ENCODE measurements around the gene SLC25A23. TPM values are rescaled to one million over a fixed set of nuclear protein-coding genes. Genes with fewer than 3 reads are reported as not detected.

SLC25A23 gene
- total and polyA plus RNA-seq, 9 of the 15 experiments (the other 6 are each of a cell fraction or from before 2014, with no cell fraction given) = 6.1 to 72.0 (median 26.6) TPM

DNA sequence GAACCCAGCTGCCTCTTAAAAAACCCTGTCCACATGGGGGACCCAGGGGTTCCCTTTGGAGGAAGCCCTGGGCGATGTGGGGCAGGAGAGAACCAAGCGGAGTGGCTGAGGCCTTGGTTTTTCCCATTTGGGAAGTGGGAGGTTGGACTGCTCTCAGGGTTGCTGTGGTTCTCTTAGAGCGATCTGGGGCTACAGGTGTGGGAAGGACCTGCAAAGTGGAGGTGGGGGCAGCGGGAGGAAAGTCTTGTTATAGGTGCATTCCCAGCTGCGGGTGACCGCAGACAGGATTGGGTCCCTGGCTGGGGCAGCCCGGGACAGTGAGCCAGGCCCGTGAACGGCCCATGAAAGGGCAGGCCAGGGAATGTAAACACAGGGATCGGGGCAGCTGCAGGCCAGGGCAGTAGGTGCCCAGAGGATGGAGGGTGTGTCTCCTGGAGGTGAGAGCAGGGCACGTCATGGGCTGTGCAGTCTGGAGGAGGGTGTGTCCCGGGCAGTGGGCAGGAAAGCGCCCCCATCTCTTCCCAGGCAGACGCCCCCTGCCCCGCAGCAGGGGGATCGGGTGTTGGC is 814 bp downstream of the SLC25A23 start:
- peak; percentile 10 for ATAC-seq
- Histone ChIP-seq H3K4me2 (ENCODE audit: insufficient read depth, low read length) (peak overlapping the region; percentile 95), H4K20me1 (replicated peaks; ENCODE audit: control insufficient read depth, insufficient read depth, low read length) (no peaks in the 10 kb centered on the region), H3K9me1 (ENCODE audit: control insufficient read depth, insufficient read depth, low read length) (no peaks in the 10 kb centered on the region), H3K36me3 (ENCODE audit: control insufficient read depth, insufficient read depth, low read length) (peaks cover 37% of the 10 kb centered on the region; the same call in 2 of the 3 replicates), H3K27ac (ENCODE audit: extremely low read depth, low read depth, low read length) (peak overlapping the region; percentile 81), H2AFZ (ENCODE audit: low read depth, low read length) (peak overlapping the region; percentile 56; the same call in 1 of the 2 replicates), H3K4me1 (replicated peaks in 1 of 2; ENCODE audit: control insufficient read depth in 2 of 2, insufficient read depth in 2 of 2, low read length in 2 of 2) (peaks cover 18 to 28% of the 10 kb centered on the region in 2 experiments; a peak in 4 of 5 replicates), H3K79me2 (ENCODE audit: control insufficient read depth, insufficient read depth, low read length) (peaks cover 17% of the 10 kb centered on the region), H3K4me3 (peak overlapping the region; percentile 77), H3K9ac (ENCODE audit: insufficient read depth in 1 of 2, low read depth in 2 of 2, low read length in 2 of 2) (peak overlapping the region; percentile 71 to 89), H3K9me3 (replicated peaks; ENCODE audit: control insufficient read depth, insufficient read depth, low read depth, low read length) (peaks cover 19% of the 10 kb centered on the region), H3K27me3 (ENCODE audit: control insufficient read depth in 2 of 2, insufficient read depth in 2 of 2, low read length in 2 of 2) (no peaks in the 10 kb centered on the region)
- no TSS peak for BruUV-seq (replicated peaks)
- peak in 2 of 4 experiments; percentile 25 to 44 for DNase-seq (ENCODE audit: extremely low read depth in 1 of 4, low spot score in 3 of 4)
- POLR2A ChIA-PET = interaction anchor here (0.6 to 1.2 kb wide), 3 partner anchors 11 to 21 kb away, joined by 3 to 4 read pairs (median 3); no protein-coding TSS in a partner anchor
- WGBS (ENCODE audit: insufficient coverage, low coverage, missing lambda C conversion rate) = 31% methylated on average over 11 of the region's 16 CpGs
- no peak for FAIRE-seq
- CTCF ChIA-PET (ENCODE audit: low intra/inter-chr PET ratio) = no interaction called here
- intact Hi-C loops (cut with micrococcal nuclease) (no loop called here), in situ Hi-C loops (cut with MboI) (no loop called here)
- TF ChIP-seq ZFX (CRISPR knock-in tag; IDR thresholded peaks at IDR 0.05) = peak; percentile 74
- TF ChIP-seq, protein P1, sequence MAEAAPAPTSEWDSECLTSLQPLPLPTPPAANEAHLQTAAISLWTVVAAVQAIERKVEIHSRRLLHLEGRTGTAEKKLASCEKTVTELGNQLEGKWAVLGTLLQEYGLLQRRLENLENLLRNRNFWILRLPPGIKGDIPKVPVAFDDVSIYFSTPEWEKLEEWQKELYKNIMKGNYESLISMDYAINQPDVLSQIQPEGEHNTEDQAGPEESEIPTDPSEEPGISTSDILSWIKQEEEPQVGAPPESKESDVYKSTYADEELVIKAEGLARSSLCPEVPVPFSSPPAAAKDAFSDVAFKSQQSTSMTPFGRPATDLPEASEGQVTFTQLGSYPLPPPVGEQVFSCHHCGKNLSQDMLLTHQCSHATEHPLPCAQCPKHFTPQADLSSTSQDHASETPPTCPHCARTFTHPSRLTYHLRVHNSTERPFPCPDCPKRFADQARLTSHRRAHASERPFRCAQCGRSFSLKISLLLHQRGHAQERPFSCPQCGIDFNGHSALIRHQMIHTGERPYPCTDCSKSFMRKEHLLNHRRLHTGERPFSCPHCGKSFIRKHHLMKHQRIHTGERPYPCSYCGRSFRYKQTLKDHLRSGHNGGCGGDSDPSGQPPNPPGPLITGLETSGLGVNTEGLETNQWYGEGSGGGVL (CRISPR knock-in tag; IDR thresholded peaks at IDR 0.05) = no peak
- peak in 1 of 2 experiments; percentile 50; a peak in 1 of 4 replicates for TF ChIP-seq FOXK2 (conservative IDR thresholded peaks at IDR 0.05 in 1 of 2, IDR thresholded peaks at IDR 0.05 in 1 of 2; ENCODE audit: low read depth in 2 of 2)
- TF ChIP-seq TFAP4 (CRISPR knock-in tag; IDR thresholded peaks at IDR 0.05; ENCODE audit: borderline replicate concordance) = peak; percentile 42; the same call in 1 of the 2 replicates
- TF ChIP-seq BCOR (IDR thresholded peaks at IDR 0.05) = peak; percentile 44; the same call in 1 of the 2 replicates
- TF ChIP-seq ZNF282 (CRISPR knock-in tag; IDR thresholded peaks at IDR 0.05) = 0 out of 2 replicates have a peak, but pooled peaks have one; percentile 48
- TF ChIP-seq ZBTB7A (IDR thresholded peaks at IDR 0.05; ENCODE audit: borderline replicate concordance, control insufficient read depth, low read depth, low read length) = 0 out of 2 replicates have a peak, but pooled peaks have one; percentile 23
- no peak for TF ChIP-seq NR2F6 (CRISPR knock-in tag; IDR thresholded peaks at IDR 0.05)
- TF ChIP-seq, protein P2, sequence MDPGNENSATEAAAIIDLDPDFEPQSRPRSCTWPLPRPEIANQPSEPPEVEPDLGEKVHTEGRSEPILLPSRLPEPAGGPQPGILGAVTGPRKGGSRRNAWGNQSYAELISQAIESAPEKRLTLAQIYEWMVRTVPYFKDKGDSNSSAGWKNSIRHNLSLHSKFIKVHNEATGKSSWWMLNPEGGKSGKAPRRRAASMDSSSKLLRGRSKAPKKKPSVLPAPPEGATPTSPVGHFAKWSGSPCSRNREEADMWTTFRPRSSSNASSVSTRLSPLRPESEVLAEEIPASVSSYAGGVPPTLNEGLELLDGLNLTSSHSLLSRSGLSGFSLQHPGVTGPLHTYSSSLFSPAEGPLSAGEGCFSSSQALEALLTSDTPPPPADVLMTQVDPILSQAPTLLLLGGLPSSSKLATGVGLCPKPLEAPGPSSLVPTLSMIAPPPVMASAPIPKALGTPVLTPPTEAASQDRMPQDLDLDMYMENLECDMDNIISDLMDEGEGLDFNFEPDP (CRISPR knock-in tag; IDR thresholded peaks at IDR 0.05) = no peak
- no peak for TF ChIP-seq EP300 (IDR thresholded peaks at IDR 0.05; ENCODE audit: low read length)
- TF ChIP-seq ZNF41 (CRISPR knock-in tag; conservative IDR thresholded peaks at IDR 0.05) = no peak
- no peak for TF ChIP-seq HNRNPLL (IDR thresholded peaks at IDR 0.05; ENCODE audit: low read depth, low read length, poor library complexity, severe bottlenecking)
- TF ChIP-seq ZNF121 (CRISPR knock-in tag; conservative IDR thresholded peaks at IDR 0.05) = peak; percentile 79
- TF ChIP-seq ARHGAP35 (IDR thresholded peaks at IDR 0.05; ENCODE audit: partially characterized antibody) = no peak
- TF ChIP-seq, protein P3, sequence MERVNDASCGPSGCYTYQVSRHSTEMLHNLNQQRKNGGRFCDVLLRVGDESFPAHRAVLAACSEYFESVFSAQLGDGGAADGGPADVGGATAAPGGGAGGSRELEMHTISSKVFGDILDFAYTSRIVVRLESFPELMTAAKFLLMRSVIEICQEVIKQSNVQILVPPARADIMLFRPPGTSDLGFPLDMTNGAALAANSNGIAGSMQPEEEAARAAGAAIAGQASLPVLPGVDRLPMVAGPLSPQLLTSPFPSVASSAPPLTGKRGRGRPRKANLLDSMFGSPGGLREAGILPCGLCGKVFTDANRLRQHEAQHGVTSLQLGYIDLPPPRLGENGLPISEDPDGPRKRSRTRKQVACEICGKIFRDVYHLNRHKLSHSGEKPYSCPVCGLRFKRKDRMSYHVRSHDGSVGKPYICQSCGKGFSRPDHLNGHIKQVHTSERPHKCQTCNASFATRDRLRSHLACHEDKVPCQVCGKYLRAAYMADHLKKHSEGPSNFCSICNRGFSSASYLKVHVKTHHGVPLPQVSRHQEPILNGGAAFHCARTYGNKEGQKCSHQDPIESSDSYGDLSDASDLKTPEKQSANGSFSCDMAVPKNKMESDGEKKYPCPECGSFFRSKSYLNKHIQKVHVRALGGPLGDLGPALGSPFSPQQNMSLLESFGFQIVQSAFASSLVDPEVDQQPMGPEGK (CRISPR knock-in tag; IDR thresholded peaks at IDR 0.05; ENCODE audit: borderline replicate concordance) = no peak
- peak; percentile 65; the same call in 1 of the 2 replicates for TF ChIP-seq ESRRA (IDR thresholded peaks at IDR 0.05; ENCODE audit: borderline replicate concordance, low read depth)

Data from K562 (cell line).